ENCODE results near the gene SOX5. TPM values are rescaled to one million over a fixed set of nuclear protein-coding genes. Genes with fewer than 3 reads are reported as not detected.

Gene SOX5
- total RNA-seq, 3 donors from 2014 or later, result 10.5 to 42.1 (median 11.7) TPM

DNA sequence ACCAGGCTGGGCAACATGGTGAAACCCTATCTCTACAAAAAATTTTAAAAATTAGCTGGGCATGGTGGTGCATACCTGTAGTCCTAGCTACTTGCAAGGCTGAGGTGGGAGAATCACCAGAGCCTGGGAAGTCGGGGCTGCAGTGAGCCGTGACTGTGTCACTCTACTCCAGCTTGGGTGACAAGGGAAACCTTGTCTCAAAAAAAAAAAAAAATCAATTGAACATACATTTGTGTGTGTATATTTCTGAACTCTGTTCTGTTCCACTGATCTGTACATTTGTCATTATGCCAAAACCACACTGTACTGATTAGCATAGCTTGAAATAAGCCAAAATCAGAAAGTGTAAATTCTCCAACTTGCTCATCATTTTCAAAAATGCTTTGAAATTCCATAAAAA is 254.6 kb downstream of the SOX5 start:
- intact Hi-C loops (cut with DNase I; ENCODE audit: low total_unique reads), result no loop called here
- no peak for TF ChIP-seq POLR2A (IDR thresholded peaks at IDR 0.05)
- TF ChIP-seq, protein P1, sequence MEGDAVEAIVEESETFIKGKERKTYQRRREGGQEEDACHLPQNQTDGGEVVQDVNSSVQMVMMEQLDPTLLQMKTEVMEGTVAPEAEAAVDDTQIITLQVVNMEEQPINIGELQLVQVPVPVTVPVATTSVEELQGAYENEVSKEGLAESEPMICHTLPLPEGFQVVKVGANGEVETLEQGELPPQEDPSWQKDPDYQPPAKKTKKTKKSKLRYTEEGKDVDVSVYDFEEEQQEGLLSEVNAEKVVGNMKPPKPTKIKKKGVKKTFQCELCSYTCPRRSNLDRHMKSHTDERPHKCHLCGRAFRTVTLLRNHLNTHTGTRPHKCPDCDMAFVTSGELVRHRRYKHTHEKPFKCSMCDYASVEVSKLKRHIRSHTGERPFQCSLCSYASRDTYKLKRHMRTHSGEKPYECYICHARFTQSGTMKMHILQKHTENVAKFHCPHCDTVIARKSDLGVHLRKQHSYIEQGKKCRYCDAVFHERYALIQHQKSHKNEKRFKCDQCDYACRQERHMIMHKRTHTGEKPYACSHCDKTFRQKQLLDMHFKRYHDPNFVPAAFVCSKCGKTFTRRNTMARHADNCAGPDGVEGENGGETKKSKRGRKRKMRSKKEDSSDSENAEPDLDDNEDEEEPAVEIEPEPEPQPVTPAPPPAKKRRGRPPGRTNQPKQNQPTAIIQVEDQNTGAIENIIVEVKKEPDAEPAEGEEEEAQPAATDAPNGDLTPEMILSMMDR (IDR thresholded peaks at IDR 0.05), result no peak
- no peak for TF ChIP-seq POLR2AphosphoS5 (IDR thresholded peaks at IDR 0.05)

DNA sequence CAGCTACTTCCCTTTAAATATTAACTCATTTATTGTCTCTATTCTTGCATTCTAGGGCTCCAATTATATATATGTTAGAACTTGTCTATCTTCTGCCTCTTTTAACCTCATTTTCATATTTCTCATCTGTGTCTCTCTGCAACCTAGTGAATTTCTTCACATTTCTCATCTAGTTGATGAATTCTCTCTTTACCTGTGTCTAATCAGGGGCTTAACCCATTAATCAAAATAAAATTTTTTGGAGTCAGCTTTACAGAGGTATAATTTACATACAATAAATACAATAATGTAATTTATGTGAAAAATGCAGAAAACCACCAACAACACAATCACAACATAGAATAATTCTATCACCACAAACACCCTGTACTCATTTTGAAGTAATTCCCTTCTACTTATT is 255.2 kb downstream of the SOX5 start:
- DNase-seq (ENCODE audit: low spot score in 2 of 2), result no peak
- Histone ChIP-seq H3K4me1 (no peaks in the 10 kb centered on the region), H3K36me3 (no peaks in the 10 kb centered on the region), H3K27me3 (no peaks in the 10 kb centered on the region), H3K9me3 (peaks cover 0 to 13% of the 10 kb centered on the region in 2 donors), H3K4me3 (no peak overlapping the region), H3K27ac (no peak overlapping the region)
- TF ChIP-seq POLR2AphosphoS5 (IDR thresholded peaks at IDR 0.05) (no peak), POLR2A (IDR thresholded peaks at IDR 0.05) (no peak)
- TF ChIP-seq, protein P1 (IDR thresholded peaks at IDR 0.05), result no peak
- intact Hi-C loops (cut with DNase I; ENCODE audit: low total_unique reads), result no loop called here

More for the DNA sequence above, 254.6 kb downstream of the SOX5 start:
- H3K36me3 ChIP-seq, result no peaks in the 10 kb centered on the region
- no peaks in the 10 kb centered on the region for H3K27me3 ChIP-seq
- H3K4me3 ChIP-seq, result no peak overlapping the region
- H3K4me1 ChIP-seq, result no peaks in the 10 kb centered on the region
- no peak overlapping the region for H3K27ac ChIP-seq
- no peak for DNase-seq (ENCODE audit: low spot score in 2 of 2)
- H3K9me3 ChIP-seq, result peaks cover 0 to 13% of the 10 kb centered on the region in 2 donors

DNA sequence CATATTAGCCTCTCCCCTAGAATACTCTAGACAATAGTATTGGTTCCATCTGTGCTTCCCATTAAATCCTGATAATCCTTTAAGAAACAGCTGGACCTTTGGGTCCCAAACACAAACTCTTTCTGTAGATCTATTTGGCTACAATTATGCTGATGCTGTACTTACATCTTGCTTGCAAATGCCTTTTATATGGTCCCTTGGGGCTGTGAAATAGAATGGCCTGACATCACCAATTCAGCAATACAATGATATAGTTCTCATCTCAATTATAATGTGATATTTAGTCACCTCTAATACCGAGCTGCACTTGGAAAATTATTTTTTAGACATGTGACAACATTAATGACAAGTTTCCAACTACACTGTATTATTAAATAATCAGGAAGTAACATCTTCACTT is 261.5 kb downstream of the SOX5 start:
- Histone ChIP-seq H3K36me3 (no peaks in the 10 kb centered on the region), H3K4me1 (no peaks in the 10 kb centered on the region), H3K4me3 (no peak overlapping the region), H3K27me3 (no peaks in the 10 kb centered on the region), H3K9me3 (no peaks in the 10 kb centered on the region), H3K27ac (no peak overlapping the region)
- intact Hi-C loops (cut with DNase I; ENCODE audit: low total_unique reads), result no loop called here
- no peak for DNase-seq (ENCODE audit: low spot score in 2 of 2)
- no peak for TF ChIP-seq POLR2AphosphoS5 (IDR thresholded peaks at IDR 0.05)
- TF ChIP-seq, protein P1 (IDR thresholded peaks at IDR 0.05), result no peak
- TF ChIP-seq POLR2A (IDR thresholded peaks at IDR 0.05), result no peak

DNA sequence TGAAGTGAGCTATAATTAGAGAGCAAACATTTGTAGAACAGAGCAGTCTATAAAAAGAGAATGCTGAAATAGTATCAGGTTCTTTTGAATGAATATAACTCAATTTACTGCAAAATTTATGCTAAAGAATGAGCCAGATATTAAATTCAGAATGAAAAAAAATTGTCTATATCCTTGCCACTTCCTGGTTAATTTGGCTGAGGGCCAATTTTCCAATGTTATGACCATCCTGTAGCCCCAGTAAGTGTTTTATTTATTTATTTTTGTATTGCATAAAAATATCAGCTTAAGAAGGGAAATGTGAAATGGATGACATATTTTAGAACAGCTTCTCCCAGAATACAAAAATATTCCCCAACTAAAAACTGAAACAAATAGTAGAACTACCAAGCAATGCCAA is 263.4 kb downstream of the SOX5 start:
- intact Hi-C loops (cut with DNase I; ENCODE audit: low total_unique reads), result no loop called here
- peaks cover 0 to 9% of the 10 kb centered on the region in 2 donors for H3K9me3 ChIP-seq
- TF ChIP-seq POLR2AphosphoS5 (IDR thresholded peaks at IDR 0.05) (no peak), POLR2A (IDR thresholded peaks at IDR 0.05) (no peak)
- TF ChIP-seq, protein P1 (IDR thresholded peaks at IDR 0.05), result no peak
- no peak overlapping the region for H3K27ac ChIP-seq
- H3K4me1 ChIP-seq, result no peaks in the 10 kb centered on the region
- no peaks in the 10 kb centered on the region for H3K36me3 ChIP-seq
- DNase-seq (ENCODE audit: low spot score in 2 of 2), result no peak
- H3K27me3 ChIP-seq, result no peaks in the 10 kb centered on the region
- no peak overlapping the region for H3K4me3 ChIP-seq

DNA sequence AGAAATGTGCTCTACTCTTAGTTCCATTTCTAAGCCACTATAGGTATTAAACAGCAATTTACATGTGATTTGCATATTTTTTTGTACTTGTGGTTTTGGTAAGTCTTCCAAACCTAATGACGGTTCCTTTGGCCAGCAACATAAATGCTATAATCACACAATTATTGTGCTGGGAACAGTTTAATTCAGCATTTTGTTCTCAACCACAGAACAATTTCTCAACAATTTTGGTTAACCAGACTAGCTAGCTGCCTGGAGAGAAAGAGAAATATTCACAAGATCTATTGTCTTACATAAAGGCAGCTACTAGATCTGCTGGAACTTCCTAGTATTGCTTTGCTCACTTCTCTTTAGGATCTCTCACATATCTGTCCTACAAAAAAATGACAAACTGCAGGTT is 265.3 kb downstream of the SOX5 start:
- TF ChIP-seq, protein P1 (IDR thresholded peaks at IDR 0.05), result no peak
- TF ChIP-seq POLR2AphosphoS5 (IDR thresholded peaks at IDR 0.05) (no peak), POLR2A (IDR thresholded peaks at IDR 0.05) (no peak)
- peaks cover 0 to 15% of the 10 kb centered on the region in 2 donors for H3K9me3 ChIP-seq
- no peak for DNase-seq (ENCODE audit: low spot score in 2 of 2)
- no peak overlapping the region for H3K27ac ChIP-seq
- H3K4me3 ChIP-seq, result no peak overlapping the region
- no peaks in the 10 kb centered on the region for H3K27me3 ChIP-seq
- H3K4me1 ChIP-seq, result no peaks in the 10 kb centered on the region
- intact Hi-C loops (cut with DNase I; ENCODE audit: low total_unique reads), result no loop called here
- no peaks in the 10 kb centered on the region for H3K36me3 ChIP-seq

Measured in breast epithelium (tissue), 4 donors.